HPDE6-E6E7 (cell line): ENCODE results near the gene MICB.
"Not testable (repeated sequence)": the region's sequence is repeated elsewhere in the genome, so short reads cannot be mapped to it uniquely, and the experiment has no call there.

Experiments used
- DNase-seq: peaks from one replicate; pipeline ENCODE4 v3.0.0; 2011; ENCODE audit warnings: missing footprints; ENCODE audit errors: extremely low spot score

The MICB gene

GRCh38 chr6:31474871-31475286 is 23.1 kb upstream of the MICB start:
- DNase-seq = no peak

GRCh38 chr6:31476515-31477139 is 21.3 kb upstream of the MICB start:
- no peak for DNase-seq

- DNase-seq = no peak
Observed at GRCh38 chr6:31477521-31477920, 20.4 kb upstream of the MICB start.

- DNase-seq = no peak
Observed at GRCh38 chr6:31478186-31478950, 19.6 kb upstream of the MICB start.

- DNase-seq = no peak
Observed at GRCh38 chr6:31479151-31479932, 18.6 kb upstream of the MICB start.

GRCh38 chr6:31479933-31480535 is 17.9 kb upstream of the MICB start:
- no peak for DNase-seq

- no peak for DNase-seq
Observed at GRCh38 chr6:31480574-31480973, 17.4 kb upstream of the MICB start.

GRCh38 chr6:31483392-31483791 is 14.6 kb upstream of the MICB start:
- DNase-seq = no peak

GRCh38 chr6:31485055-31485454 is 12.9 kb upstream of the MICB start:
- DNase-seq = no peak

GRCh38 chr6:31486065-31486837 is 11.7 kb upstream of the MICB start:
- not testable (repeated sequence) for DNase-seq

GRCh38 chr6:31487674-31488073 is 10.3 kb upstream of the MICB start:
- DNase-seq = not testable (repeated sequence)

GRCh38 chr6:31489086-31489485 is 8.9 kb upstream of the MICB start:
- DNase-seq = no peak

- DNase-seq = no peak
Observed at GRCh38 chr6:31490115-31490873, 7.7 kb upstream of the MICB start.

GRCh38 chr6:31493550-31493874 is 4.4 kb upstream of the MICB start:
- DNase-seq = not testable (repeated sequence)

GRCh38 chr6:31493875-31494694 is 3.9 kb upstream of the MICB start:
- no peak for DNase-seq

- DNase-seq = no peak
Observed at GRCh38 chr6:31495580-31495979, 2.4 kb upstream of the MICB start.

GRCh38 chr6:31496826-31497225 is 1.1 kb upstream of the MICB start:
- not testable (repeated sequence) for DNase-seq

GRCh38 chr6:31498748-31499147 is 803 bp downstream of the MICB start:
- no peak for DNase-seq

GRCh38 chr6:31499648-31500047 is 1.7 kb downstream of the MICB start:
- DNase-seq = not testable (repeated sequence)

GRCh38 chr6:31502586-31502985 is 4.6 kb downstream of the MICB start:
- no peak for DNase-seq
